Measurements from ENCODE around the gene EBP.
"Not testable (repeated sequence)": the region's sequence is repeated elsewhere in the genome, so short reads cannot be mapped to it uniquely, and the experiment has no call there.

The EBP gene

GRCh38 chrX:48516285-48516684 is 5.3 kb upstream of the EBP start:
- no peak overlapping the region for H3K27ac ChIP-seq (replicated peaks)
- TF ChIP-seq, protein P1, sequence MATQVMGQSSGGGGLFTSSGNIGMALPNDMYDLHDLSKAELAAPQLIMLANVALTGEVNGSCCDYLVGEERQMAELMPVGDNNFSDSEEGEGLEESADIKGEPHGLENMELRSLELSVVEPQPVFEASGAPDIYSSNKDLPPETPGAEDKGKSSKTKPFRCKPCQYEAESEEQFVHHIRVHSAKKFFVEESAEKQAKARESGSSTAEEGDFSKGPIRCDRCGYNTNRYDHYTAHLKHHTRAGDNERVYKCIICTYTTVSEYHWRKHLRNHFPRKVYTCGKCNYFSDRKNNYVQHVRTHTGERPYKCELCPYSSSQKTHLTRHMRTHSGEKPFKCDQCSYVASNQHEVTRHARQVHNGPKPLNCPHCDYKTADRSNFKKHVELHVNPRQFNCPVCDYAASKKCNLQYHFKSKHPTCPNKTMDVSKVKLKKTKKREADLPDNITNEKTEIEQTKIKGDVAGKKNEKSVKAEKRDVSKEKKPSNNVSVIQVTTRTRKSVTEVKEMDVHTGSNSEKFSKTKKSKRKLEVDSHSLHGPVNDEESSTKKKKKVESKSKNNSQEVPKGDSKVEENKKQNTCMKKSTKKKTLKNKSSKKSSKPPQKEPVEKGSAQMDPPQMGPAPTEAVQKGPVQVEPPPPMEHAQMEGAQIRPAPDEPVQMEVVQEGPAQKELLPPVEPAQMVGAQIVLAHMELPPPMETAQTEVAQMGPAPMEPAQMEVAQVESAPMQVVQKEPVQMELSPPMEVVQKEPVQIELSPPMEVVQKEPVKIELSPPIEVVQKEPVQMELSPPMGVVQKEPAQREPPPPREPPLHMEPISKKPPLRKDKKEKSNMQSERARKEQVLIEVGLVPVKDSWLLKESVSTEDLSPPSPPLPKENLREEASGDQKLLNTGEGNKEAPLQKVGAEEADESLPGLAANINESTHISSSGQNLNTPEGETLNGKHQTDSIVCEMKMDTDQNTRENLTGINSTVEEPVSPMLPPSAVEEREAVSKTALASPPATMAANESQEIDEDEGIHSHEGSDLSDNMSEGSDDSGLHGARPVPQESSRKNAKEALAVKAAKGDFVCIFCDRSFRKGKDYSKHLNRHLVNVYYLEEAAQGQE (IDR thresholded peaks at IDR 0.05; ENCODE audit: insufficient replicate concordance, low read depth): no peak
- TF ChIP-seq, protein P2, sequence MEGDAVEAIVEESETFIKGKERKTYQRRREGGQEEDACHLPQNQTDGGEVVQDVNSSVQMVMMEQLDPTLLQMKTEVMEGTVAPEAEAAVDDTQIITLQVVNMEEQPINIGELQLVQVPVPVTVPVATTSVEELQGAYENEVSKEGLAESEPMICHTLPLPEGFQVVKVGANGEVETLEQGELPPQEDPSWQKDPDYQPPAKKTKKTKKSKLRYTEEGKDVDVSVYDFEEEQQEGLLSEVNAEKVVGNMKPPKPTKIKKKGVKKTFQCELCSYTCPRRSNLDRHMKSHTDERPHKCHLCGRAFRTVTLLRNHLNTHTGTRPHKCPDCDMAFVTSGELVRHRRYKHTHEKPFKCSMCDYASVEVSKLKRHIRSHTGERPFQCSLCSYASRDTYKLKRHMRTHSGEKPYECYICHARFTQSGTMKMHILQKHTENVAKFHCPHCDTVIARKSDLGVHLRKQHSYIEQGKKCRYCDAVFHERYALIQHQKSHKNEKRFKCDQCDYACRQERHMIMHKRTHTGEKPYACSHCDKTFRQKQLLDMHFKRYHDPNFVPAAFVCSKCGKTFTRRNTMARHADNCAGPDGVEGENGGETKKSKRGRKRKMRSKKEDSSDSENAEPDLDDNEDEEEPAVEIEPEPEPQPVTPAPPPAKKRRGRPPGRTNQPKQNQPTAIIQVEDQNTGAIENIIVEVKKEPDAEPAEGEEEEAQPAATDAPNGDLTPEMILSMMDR (IDR thresholded peaks at IDR 0.05; ENCODE audit: insufficient read depth, low read length): no peak
- TF ChIP-seq SPI1 (IDR thresholded peaks at IDR 0.05; ENCODE audit: borderline replicate concordance, low read depth) (no peak), POLR2AphosphoS5 (IDR thresholded peaks at IDR 0.05; ENCODE audit: low read depth) (no peak), GABPA (IDR thresholded peaks at IDR 0.05; ENCODE audit: low read depth) (no peak)
- no peak for DNase-seq (ENCODE audit: low read depth in 1 of 2, low spot score in 1 of 2)
- no peak overlapping the region for H3K4me3 ChIP-seq (replicated peaks; ENCODE audit: insufficient read depth, low read length)
- H3K27me3 ChIP-seq (ENCODE audit: insufficient read depth, poor library complexity, severe bottlenecking): no peaks in the 10 kb centered on the region

GRCh38 chrX:48516987-48517386 is 4.6 kb upstream of the EBP start:
- Histone ChIP-seq H3K27ac (replicated peaks) (no peak overlapping the region), H3K4me3 (replicated peaks; ENCODE audit: insufficient read depth, low read length) (no peak overlapping the region), H3K27me3 (ENCODE audit: insufficient read depth, poor library complexity, severe bottlenecking) (no peaks in the 10 kb centered on the region)
- TF ChIP-seq, protein P1 (IDR thresholded peaks at IDR 0.05; ENCODE audit: insufficient replicate concordance, low read depth): no peak
- TF ChIP-seq POLR2AphosphoS5 (IDR thresholded peaks at IDR 0.05; ENCODE audit: low read depth) (no peak), SPI1 (IDR thresholded peaks at IDR 0.05; ENCODE audit: borderline replicate concordance, low read depth) (no peak)
- TF ChIP-seq, protein P2 (IDR thresholded peaks at IDR 0.05; ENCODE audit: insufficient read depth, low read length): no peak
- DNase-seq (ENCODE audit: low read depth in 1 of 2, low spot score in 1 of 2): no peak

- not testable (repeated sequence) for H3K4me3 ChIP-seq (replicated peaks; ENCODE audit: insufficient read depth, low read length); H3K27me3 ChIP-seq (ENCODE audit: insufficient read depth, poor library complexity, severe bottlenecking)
- DNase-seq (ENCODE audit: low read depth in 1 of 2, low spot score in 1 of 2): peak in 1 of 2 experiments; percentile 53
- H3K27ac ChIP-seq (replicated peaks): peak overlapping the region; percentile 52
Measured at GRCh38 chrX:48519481-48519880, 2.1 kb upstream of the EBP start.

GRCh38 chrX:48520455-48520854 is 1.2 kb upstream of the EBP start:
- no peak for DNase-seq (ENCODE audit: low read depth in 1 of 2, low spot score in 1 of 2)
- TF ChIP-seq GABPA (IDR thresholded peaks at IDR 0.05; ENCODE audit: low read depth): no peak
- TF ChIP-seq, protein P2 (IDR thresholded peaks at IDR 0.05; ENCODE audit: insufficient read depth, low read length): no peak
- no peak for TF ChIP-seq SPI1 (IDR thresholded peaks at IDR 0.05; ENCODE audit: borderline replicate concordance, low read depth)
- TF ChIP-seq POLR2AphosphoS5 (IDR thresholded peaks at IDR 0.05; ENCODE audit: low read depth): no peak
- TF ChIP-seq, protein P1 (IDR thresholded peaks at IDR 0.05; ENCODE audit: insufficient replicate concordance, low read depth): no peak
- Histone ChIP-seq H3K4me3 (replicated peaks; ENCODE audit: insufficient read depth, low read length) (no peak overlapping the region), H3K27ac (replicated peaks) (peak overlapping the region; percentile 66), H3K27me3 (ENCODE audit: insufficient read depth, poor library complexity, severe bottlenecking) (no peaks in the 10 kb centered on the region)

Data from HL-60 (cell line).